ENCODE measurements around the gene UCK1.

DNA sequence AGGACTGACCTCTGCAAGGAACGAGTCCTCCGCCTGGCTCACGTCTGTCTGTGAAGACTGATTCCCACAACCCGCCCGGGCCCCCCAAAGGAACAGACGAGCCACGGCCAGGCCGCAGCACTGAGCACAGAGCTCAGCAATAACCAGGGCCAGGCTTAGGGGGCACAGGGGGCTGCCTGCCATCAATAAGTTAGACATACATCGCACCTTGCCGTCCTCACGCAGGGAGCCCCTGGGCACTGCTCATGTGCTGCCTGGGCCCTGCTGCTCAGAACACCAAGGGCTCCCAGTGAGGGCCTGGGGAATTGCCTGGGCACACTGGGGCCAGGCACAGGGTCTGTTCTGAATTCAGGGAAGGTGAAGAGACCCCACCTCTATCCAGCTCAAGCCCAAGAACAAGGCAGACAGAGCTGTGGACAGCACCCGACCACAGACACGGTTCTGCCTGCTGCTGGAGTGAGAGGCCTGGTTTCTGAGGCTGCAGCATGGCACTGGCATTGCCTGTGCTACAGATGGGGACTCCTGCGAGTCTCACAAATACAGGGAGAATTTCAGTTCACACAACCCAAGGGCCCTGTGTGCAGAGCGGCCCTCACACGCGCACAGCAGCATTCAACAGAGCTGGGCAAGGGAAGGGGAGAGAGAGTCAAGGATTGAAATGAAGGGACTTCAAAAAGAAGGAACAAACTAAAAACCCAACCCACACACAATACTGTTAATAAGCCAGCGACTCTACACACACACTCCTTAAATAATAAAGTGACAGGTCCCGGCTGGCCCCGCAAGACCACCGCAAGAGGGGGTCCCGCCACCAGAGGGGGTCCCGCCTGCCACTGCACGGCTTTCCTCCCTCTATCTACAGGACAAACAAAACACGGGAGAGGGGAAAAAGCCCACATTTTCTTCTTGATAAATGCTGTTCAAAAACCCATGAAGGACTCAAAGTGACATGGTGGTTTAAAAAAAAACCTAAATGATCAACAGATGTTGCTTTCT lies 46.2 kb upstream of the UCK1 start:
- TF ChIP-seq POLR2AphosphoS5 (IDR thresholded peaks at IDR 0.05; ENCODE audit: low read depth, low read length) = no peak
- no peak for TF ChIP-seq POLR2A (IDR thresholded peaks at IDR 0.05; ENCODE audit: low read depth, low read length)

Measured in GM12891 (cell line).